ENCODE results near the gene ZMYND19. TPM values are rescaled to one million over a fixed set of nuclear protein-coding genes. Genes with fewer than 3 reads are reported as not detected.
"Not testable (repeated sequence)": the region's sequence is repeated elsewhere in the genome, so short reads cannot be mapped to it uniquely, and the experiment has no call there.

The ZMYND19 gene
- total and polyA plus RNA-seq, 9 donors: 18.5 to 22.8 (median 19.2) TPM

DNA sequence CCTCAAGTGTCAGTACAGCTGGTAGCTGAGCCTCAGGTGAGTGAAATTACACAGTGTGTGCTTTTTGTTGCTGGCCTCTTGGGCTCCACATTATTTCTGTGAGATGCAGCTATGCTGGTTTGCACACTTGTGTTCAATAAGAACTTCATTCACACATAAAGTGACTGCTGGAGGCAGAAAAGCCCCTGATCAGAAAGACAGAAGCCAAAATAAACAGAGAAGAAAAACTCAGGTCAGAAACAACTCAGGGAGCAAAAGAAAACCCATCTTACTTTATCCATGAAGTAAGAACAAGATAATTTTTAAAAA is 55.2 kb downstream of the ZMYND19 start:
- Histone ChIP-seq H3K27ac (ENCODE audit: low read length) (no peak overlapping the region), H3K4me3 (ENCODE audit: low read length) (no peak overlapping the region), H3K9me3 (replicated peaks; ENCODE audit: control insufficient read depth, low read depth, low read length) (no peaks in the 10 kb centered on the region), H3K27me3 (ENCODE audit: control insufficient read depth, insufficient read depth, low read length) (no peaks in the 10 kb centered on the region), H3K4me1 (ENCODE audit: control insufficient read depth, insufficient read depth, low read length) (peaks cover 15% of the 10 kb centered on the region), H3K36me3 (ENCODE audit: control insufficient read depth, insufficient read depth, low read length) (no peaks in the 10 kb centered on the region)
- DNase-seq: no peak

DNA sequence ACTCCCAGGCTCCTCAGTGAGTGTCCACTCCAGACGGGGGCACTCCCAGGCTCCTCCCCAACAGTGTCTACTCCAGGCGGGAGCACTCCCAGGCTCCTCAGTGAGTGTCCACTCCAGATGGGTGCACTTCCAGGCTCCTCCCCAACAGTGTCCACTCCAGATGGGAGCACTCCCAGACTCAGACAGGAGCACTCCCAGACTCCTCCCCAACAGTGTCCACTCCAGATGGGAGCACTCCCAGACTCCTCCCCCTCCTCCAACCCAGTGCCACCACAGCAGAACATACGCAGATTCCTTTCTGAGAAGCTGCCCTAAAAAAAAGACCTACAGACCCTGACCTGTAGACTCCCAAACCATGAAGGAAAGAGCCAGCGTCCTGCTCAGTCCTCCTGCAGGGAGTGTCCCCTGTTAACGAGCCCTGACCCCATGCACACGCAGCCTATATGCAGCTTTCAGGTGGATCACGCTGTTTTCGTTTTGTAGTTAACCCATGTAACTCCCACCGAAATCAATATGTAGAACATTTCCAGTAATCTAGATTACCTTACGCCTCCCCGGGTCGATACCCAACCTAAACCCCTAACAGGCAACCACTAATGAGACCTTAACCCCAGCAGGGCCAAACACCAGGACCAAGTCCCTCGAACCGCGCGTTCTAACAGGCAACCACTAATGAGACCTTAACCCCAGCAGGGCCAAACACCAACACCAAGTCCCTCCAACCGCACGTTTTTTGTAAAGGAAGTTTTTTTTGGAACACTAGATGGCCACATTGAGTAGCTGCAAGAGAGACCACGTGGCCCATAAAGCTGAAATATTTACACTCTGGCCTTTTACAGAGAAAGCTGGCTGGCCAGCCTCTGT is 55.8 kb downstream of the ZMYND19 start:
- peak; percentile 83 for DNase-seq
- H3K36me3 ChIP-seq (ENCODE audit: control insufficient read depth, insufficient read depth, low read length): no peaks in the 10 kb centered on the region
- 74% methylated on average over 12 of the region's 19 CpGs for WGBS (ENCODE audit: insufficient coverage)
- H3K4me1 ChIP-seq (ENCODE audit: control insufficient read depth, insufficient read depth, low read length): peaks cover 15% of the 10 kb centered on the region
- H3K27ac ChIP-seq (ENCODE audit: low read length): no peak overlapping the region
- H3K4me3 ChIP-seq (ENCODE audit: low read length): no peak overlapping the region
- no peaks in the 10 kb centered on the region for H3K27me3 ChIP-seq (ENCODE audit: control insufficient read depth, insufficient read depth, low read length)
- no peaks in the 10 kb centered on the region for H3K9me3 ChIP-seq (replicated peaks; ENCODE audit: control insufficient read depth, low read depth, low read length)

DNA sequence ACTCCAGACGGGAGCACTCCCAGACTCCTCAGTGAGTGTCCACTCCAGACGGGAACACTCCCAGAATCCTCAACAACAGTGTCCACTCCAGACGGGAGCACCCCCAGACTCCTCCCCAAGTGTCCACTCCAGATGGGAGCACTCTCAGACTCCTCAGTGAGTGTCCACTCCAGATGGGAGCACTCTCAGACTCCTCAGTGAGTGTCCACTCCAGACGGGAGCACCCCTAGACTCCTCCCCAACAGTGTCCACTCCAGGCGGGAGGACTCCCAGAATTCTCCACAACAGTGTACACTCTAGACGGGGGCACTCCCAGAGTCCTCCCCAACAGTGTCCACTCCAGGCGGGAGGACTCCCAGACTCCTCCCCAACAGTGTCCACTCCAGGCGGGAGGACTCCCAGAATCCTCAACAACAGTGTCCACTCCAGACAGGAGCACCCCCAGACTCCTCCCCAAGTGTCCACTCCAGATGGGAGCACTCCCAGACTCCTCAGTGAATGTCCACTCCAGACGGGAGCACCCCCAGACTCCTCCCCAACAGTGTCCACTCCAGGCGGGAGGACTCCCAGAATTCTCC is 57.3 kb downstream of the ZMYND19 start:
- H3K27ac ChIP-seq (ENCODE audit: low read length); H3K4me3 ChIP-seq (ENCODE audit: low read length); H3K9me3 ChIP-seq (replicated peaks; ENCODE audit: control insufficient read depth, low read depth, low read length); DNase-seq; H3K36me3 ChIP-seq (ENCODE audit: control insufficient read depth, insufficient read depth, low read length); H3K27me3 ChIP-seq (ENCODE audit: control insufficient read depth, insufficient read depth, low read length): not testable (repeated sequence)
- peaks cover 15% of the 10 kb centered on the region for H3K4me1 ChIP-seq (ENCODE audit: control insufficient read depth, insufficient read depth, low read length)
- 82% methylated on average over 10 of the region's 10 CpGs for WGBS (ENCODE audit: insufficient coverage)

Other genes with a start within 250 kb of the ZMYND19 start
- 9.0 TPM for gene EXD3, start 167.3 kb downstream of the ZMYND19 start, total RNA-seq
- 10 to 100 TPM in 6 of 8 donors, 1 to 10 TPM in 2; 7.4 to 19.0 (median 11.8) TPM for gene EXD3, start 167.3 kb downstream of the ZMYND19 start, polyA plus RNA-seq (ENCODE audit: insufficient read depth in 1 of 8, insufficient read length in 8 of 8, low replicate concordance in 1 of 8)
- gene NOXA1, start 167.1 kb downstream of the ZMYND19 start, total RNA-seq: 2.0 TPM
- 1 to 10 TPM in 7 of 8 donors, under 1 TPM in 1; 0.99 to 5.1 (median 2.6) TPM for gene NOXA1, start 167.1 kb downstream of the ZMYND19 start, polyA plus RNA-seq (ENCODE audit: insufficient read depth in 1 of 8, insufficient read length in 8 of 8, low replicate concordance in 1 of 8)
- 0.18 TPM for gene ENTPD8, start 149.2 kb downstream of the ZMYND19 start, total RNA-seq
- 1 to 10 TPM in 1 of 8 donors, under 1 TPM in 7; 0.35 to 1.2 (median 0.42) TPM for gene ENTPD8, start 149.2 kb downstream of the ZMYND19 start, polyA plus RNA-seq (ENCODE audit: insufficient read depth in 1 of 8, insufficient read length in 8 of 8, low replicate concordance in 1 of 8)
- 9.9 TPM for gene NSMF, start 131.2 kb downstream of the ZMYND19 start, total RNA-seq
- 10 to 100 TPM; 16.1 to 31.1 (median 23.0) TPM for gene NSMF, start 131.2 kb downstream of the ZMYND19 start, polyA plus RNA-seq (ENCODE audit: insufficient read depth in 1 of 8, insufficient read length in 8 of 8, low replicate concordance in 1 of 8)
- gene PNPLA7, start 40.1 kb downstream of the ZMYND19 start, total RNA-seq: 0.80 TPM
- 1 to 10 TPM; 1.3 to 3.6 (median 2.5) TPM for gene PNPLA7, start 40.1 kb downstream of the ZMYND19 start, polyA plus RNA-seq (ENCODE audit: insufficient read depth in 1 of 8, insufficient read length in 8 of 8, low replicate concordance in 1 of 8)
- 37.8 TPM for gene MRPL41, start 38.6 kb downstream of the ZMYND19 start, total RNA-seq
- gene MRPL41, start 38.6 kb downstream of the ZMYND19 start, polyA plus RNA-seq (ENCODE audit: insufficient read depth in 1 of 8, insufficient read length in 8 of 8, low replicate concordance in 1 of 8): 10 to 100 TPM; 25.6 to 42.1 (median 31.7) TPM
- gene DPH7, start 11.6 kb downstream of the ZMYND19 start, total RNA-seq: 27.4 TPM
- 10 to 100 TPM; 20.8 to 34.8 (median 26.9) TPM for gene DPH7, start 11.6 kb downstream of the ZMYND19 start, polyA plus RNA-seq (ENCODE audit: insufficient read depth in 1 of 8, insufficient read length in 8 of 8, low replicate concordance in 1 of 8)
- 27.1 TPM for gene ARRDC1, start 15.2 kb upstream of the ZMYND19 start, total RNA-seq
- gene ARRDC1, start 15.2 kb upstream of the ZMYND19 start, polyA plus RNA-seq (ENCODE audit: insufficient read depth in 1 of 8, insufficient read length in 8 of 8, low replicate concordance in 1 of 8): 10 to 100 TPM; 20.6 to 41.3 (median 32.8) TPM
- gene EHMT1, start 28.5 kb upstream of the ZMYND19 start, total RNA-seq: 29.9 TPM
- 10 to 100 TPM; 42.9 to 59.7 (median 47.9) TPM for gene EHMT1, start 28.5 kb upstream of the ZMYND19 start, polyA plus RNA-seq (ENCODE audit: insufficient read depth in 1 of 8, insufficient read length in 8 of 8, low replicate concordance in 1 of 8)